HepG2 (cell line): ENCODE measurements around the gene NR1I2. TPM values are rescaled to one million over a fixed set of nuclear protein-coding genes. Genes with fewer than 3 reads are reported as not detected.

ENCODE experiments used
- ATAC-seq: fragments of 200-7000 bp; cut with Tn5 transposase; 3 replicates; pipeline ENCODE4 v1.9.1; 2020; ENCODE audit warnings: mild to moderate bottlenecking, moderate library complexity
- BruUV-seq: library from RNA; stranded (reverse); fragments of 400-500 nt; replicated peaks from 2 replicates; lab custom pipeline; 2021; lab: Mats Ljungman, UMichigan
- CTCF ChIA-PET: fragments of 300-600 bp; formaldehyde crosslinking; extraction: SDS; loops from one replicate; lab custom pipeline; 2021; ENCODE audit warnings: low total read pairs, inconsistent platforms, low intra/inter-chr PET ratio; lab: Yijun Ruan, JAX
- POLR2A ChIA-PET: fragments of 350-600 bp; sonication (Branson Sonifier 250); formaldehyde crosslinking; loops from one replicate; lab custom pipeline; 2020; ENCODE audit warnings: antibody characterized with exemption, inconsistent platforms; lab: Yijun Ruan, JAX
- DNase-seq: peaks from one replicate; pipeline ENCODE4 v3.0.0-alpha.2; 2015; ENCODE audit warnings: low spot score
- FAIRE-seq: peaks from 3 replicates; lab custom pipeline; 2011; peaks lifted over from hg19 to GRCh38; lab: Jason Lieb, UNC
- H2AFZ ChIP-seq: one replicate; pipeline ENCODE4 v1.6.1; 2011; ENCODE audit warnings: low read length, inconsistent platforms
- H3K27ac ChIP-seq: fragments of 300-600 bp; 3 replicates; pipeline ENCODE4 v1.8.0; 2011; ENCODE audit warnings: mixed run types, mild to moderate bottlenecking, mixed read lengths, low read length, inconsistent platforms; ENCODE audit not compliant: insufficient read depth; ENCODE audit errors: extremely low read length
- H3K27me3 ChIP-seq, 2 experiments: fragments of 200-600 bp in 1 of 2; 2 replicates in 1 of 2; 3 replicates in 1 of 2; pipeline versions ENCODE4 v1.6.0 to v1.8.0; 2011; ENCODE audit warnings: low read length in 2 of 2, mild to moderate bottlenecking in 2 of 2, moderate library complexity in 2 of 2, inconsistent platforms in 1 of 2; ENCODE audit not compliant: insufficient read depth in 2 of 2, control insufficient read depth in 1 of 2
- H3K36me3 ChIP-seq, 2 experiments: fragments of 200-600 bp in 1 of 2; replicated peaks in 1 of 2; 2 replicates in 1 of 2; 3 replicates in 1 of 2; pipeline versions ENCODE4 v1.5.1 to v1.8.0; 2011; ENCODE audit warnings: low read length in 2 of 2, inconsistent platforms in 1 of 2; ENCODE audit not compliant: insufficient read depth in 2 of 2, control insufficient read depth in 1 of 2
- H3K4me1 ChIP-seq: 2 replicates; pipeline ENCODE4 v1.5.1; 2012; ENCODE audit warnings: low read length, inconsistent platforms; ENCODE audit not compliant: insufficient read depth
- H3K4me2 ChIP-seq: 2 replicates; pipeline ENCODE4 v1.6.0; 2011; ENCODE audit warnings: low read depth, low read length, inconsistent platforms
- H3K4me3 ChIP-seq, 3 experiments: fragments of 200-600 bp in 1 of 3; sonication (generic), shearing (Covaris generic) in 1 of 3; replicated peaks in 1 of 3; 2 replicates each; pipeline ENCODE4 v1.5.1; 2011 to 2016; ENCODE audit warnings: low read length in 3 of 3, inconsistent platforms in 2 of 3, low read depth in 2 of 3, mild to moderate bottlenecking in 2 of 3, control low read depth in 1 of 3, mixed read lengths in 1 of 3; ENCODE audit not compliant: insufficient read depth in 1 of 3
- H3K79me2 ChIP-seq: one replicate; pipeline ENCODE4 v1.6.1; 2011; ENCODE audit warnings: low read length, inconsistent platforms; ENCODE audit not compliant: insufficient read depth
- H3K9ac ChIP-seq: 2 replicates; pipeline ENCODE4 v1.6.0; 2011; ENCODE audit warnings: mild to moderate bottlenecking, low read depth, low read length, inconsistent platforms; ENCODE audit not compliant: insufficient read depth
- H3K9me3 ChIP-seq: 2 replicates; pipeline ENCODE4 v1.5.1; 2012; ENCODE audit warnings: mild to moderate bottlenecking, low read length
- H4K20me1 ChIP-seq: 2 replicates; pipeline ENCODE4 v1.6.0; 2011; ENCODE audit warnings: inconsistent platforms, mild to moderate bottlenecking, low read length, moderate library complexity; ENCODE audit not compliant: insufficient read depth
- CREM ChIP-seq, 2 experiments: sonication (generic) in 1 of 2; formaldehyde crosslinking in 1 of 2; IDR thresholded peaks; 2 replicates each; pipeline versions ENCODE4 v1.4.0 to v1.6.1; 2016 to 2020; ENCODE audit warnings: antibody characterized with exemption in 1 of 2, mild to moderate bottlenecking in 1 of 2, missing genetic modification reagents in 1 of 2
- GRHL1 ChIP-seq: sonication (generic); formaldehyde crosslinking; conservative IDR thresholded peaks from 2 replicates; pipeline ENCODE4 v1.8.0; 2022; ENCODE audit warnings: missing genetic modification reagents
- HIC2 ChIP-seq: sonication (generic); formaldehyde crosslinking; IDR thresholded peaks from 2 replicates; pipeline ENCODE4 v1.9.0; 2022; ENCODE audit warnings: low read depth, missing genetic modification reagents
- HIVEP1 ChIP-seq: sonication (generic); formaldehyde crosslinking; IDR thresholded peaks from 2 replicates; pipeline ENCODE4 v1.4.0; 2020; ENCODE audit warnings: mild to moderate bottlenecking, missing genetic modification reagents
- NFE2 ChIP-seq: sonication (generic); formaldehyde crosslinking; IDR thresholded peaks from 2 replicates; pipeline ENCODE4 v1.4.0; 2020; ENCODE audit warnings: missing genetic modification reagents
- NR2F1 ChIP-seq, 2 experiments: fragments of 450-650 bp in 1 of 2; formaldehyde crosslinking in 1 of 2; IDR thresholded peaks; 2 replicates each; pipeline versions ENCODE4 v1.5.0 to v1.6.1; 2016 to 2020; ENCODE audit warnings: mild to moderate bottlenecking in 1 of 2, missing compliant biosample characterization in 1 of 2, missing genetic modification reagents in 1 of 2, moderate library complexity in 1 of 2
- ZFY ChIP-seq: sonication (generic); formaldehyde crosslinking; IDR thresholded peaks from 2 replicates; pipeline ENCODE4 v1.4.0; 2020; ENCODE audit warnings: missing genetic modification reagents
- ZNF251 ChIP-seq: sonication (generic); formaldehyde crosslinking; IDR thresholded peaks from 2 replicates; pipeline ENCODE4 v1.9.0; 2021; ENCODE audit warnings: mild to moderate bottlenecking, missing genetic modification reagents
- ZNF660 ChIP-seq: sonication (generic); formaldehyde crosslinking; IDR thresholded peaks from 2 replicates; pipeline ENCODE4 v1.5.1; 2020; ENCODE audit warnings: mild to moderate bottlenecking, low read depth, missing genetic modification reagents, borderline replicate concordance
- ZNF737 ChIP-seq: sonication (generic); formaldehyde crosslinking; IDR thresholded peaks from 2 replicates; pipeline ENCODE4 v1.5.0; 2020; ENCODE audit warnings: missing genetic modification reagents, mild to moderate bottlenecking, borderline replicate concordance
- ZNF839 ChIP-seq: sonication (generic); formaldehyde crosslinking; IDR thresholded peaks from 2 replicates; pipeline ENCODE4 v1.4.0; 2020; ENCODE audit warnings: missing genetic modification reagents, mild to moderate bottlenecking, borderline replicate concordance
- WGBS: methylation state at CpG from one replicate; pipeline ENCODE4 v1.1.6; 2017; ENCODE audit warnings: low lambda C conversion rate; 5-methylcytosine and 5-hydroxymethylcytosine counted together
- in situ Hi-C: cut with HindIII; loops from 2 replicates; pipeline ENCODE4 v1.10.0; 2017; ENCODE audit warnings: low pct_unique_long_range_greater_than_20kb; ENCODE audit not compliant: extremely low pct_ligation_motif_present
- intact Hi-C: fragments of 100-400 bp; cut with micrococcal nuclease; formaldehyde crosslinking; loops from one replicate; pipeline ENCODE4 v1.10.0; 2022; ENCODE audit not compliant: unreplicated experiment
- polyA plus RNA-seq, 8 experiments: library from polyadenylated mRNA; depleted of rRNA in 3 of 8; stranded (reverse) in 7 of 8; unstranded in 1 of 8; fragments of >200 nt; fragmentation: Illumina TruSeq in 4 of 8; extraction: Trizol in 4 of 8; gene quantifications; 2 replicates each; pipeline versions ENCODE4 v1.2.1 to v1.2.3, GENCODE V29; 2011 to 2016; ENCODE audit warnings: low read depth in 4 of 8, missing spikeins in 1 of 8, mixed read lengths in 1 of 8; ENCODE audit not compliant: insufficient read depth in 1 of 8
- total RNA-seq, 5 experiments: library from RNA; depleted of rRNA; stranded (reverse); fragments of >200 nt; fragmentation: Illumina TruSeq; extraction: Trizol; gene quantifications; 2 replicates each; pipeline ENCODE4 v1.2.3, GENCODE V29; 2016; ENCODE audit warnings: low read depth in 1 of 5
- TF ChIP-seq, protein P1 (sequence below): sonication (generic); formaldehyde crosslinking; IDR thresholded peaks from 2 replicates; pipeline ENCODE4 v1.5.1; 2020; ENCODE audit warnings: missing genetic modification reagents, mild to moderate bottlenecking, borderline replicate concordance

Gene NR1I2
- total and polyA plus RNA-seq, 2 of the 13 experiments (the other 11 are each of a cell fraction or from before 2014, with no cell fraction given): 8.8 to 13.4 TPM

- no peaks in the 10 kb centered on the region for H3K79me2 ChIP-seq
- ATAC-seq: no peak
- ChIA-PET CTCF (no interaction called here), POLR2A (no interaction called here)
- H3K27ac ChIP-seq: no peak overlapping the region
- no peaks in the 10 kb centered on the region for H4K20me1 ChIP-seq
- no TSS peak for BruUV-seq
- H2AFZ ChIP-seq: no peak overlapping the region
- H3K36me3 ChIP-seq: no peaks in the 10 kb centered on the region
- no peak for DNase-seq
- intact Hi-C loops (no loop called here), in situ Hi-C loops (no loop called here)
- 77% methylated on average over 10 of the region's 10 CpGs for WGBS
- H3K27me3 ChIP-seq: no peaks in the 10 kb centered on the region
- no peak overlapping the region for H3K4me3 ChIP-seq
- no peak for FAIRE-seq
- TF ChIP-seq CREM (IDR thresholded peaks at IDR 0.05) (no peak), CREM (CRISPR knock-in tag; IDR thresholded peaks at IDR 0.05) (no peak), ZFY (CRISPR knock-in tag) (no peak), ZNF660 (CRISPR knock-in tag) (no peak)
- TF ChIP-seq, protein P1, sequence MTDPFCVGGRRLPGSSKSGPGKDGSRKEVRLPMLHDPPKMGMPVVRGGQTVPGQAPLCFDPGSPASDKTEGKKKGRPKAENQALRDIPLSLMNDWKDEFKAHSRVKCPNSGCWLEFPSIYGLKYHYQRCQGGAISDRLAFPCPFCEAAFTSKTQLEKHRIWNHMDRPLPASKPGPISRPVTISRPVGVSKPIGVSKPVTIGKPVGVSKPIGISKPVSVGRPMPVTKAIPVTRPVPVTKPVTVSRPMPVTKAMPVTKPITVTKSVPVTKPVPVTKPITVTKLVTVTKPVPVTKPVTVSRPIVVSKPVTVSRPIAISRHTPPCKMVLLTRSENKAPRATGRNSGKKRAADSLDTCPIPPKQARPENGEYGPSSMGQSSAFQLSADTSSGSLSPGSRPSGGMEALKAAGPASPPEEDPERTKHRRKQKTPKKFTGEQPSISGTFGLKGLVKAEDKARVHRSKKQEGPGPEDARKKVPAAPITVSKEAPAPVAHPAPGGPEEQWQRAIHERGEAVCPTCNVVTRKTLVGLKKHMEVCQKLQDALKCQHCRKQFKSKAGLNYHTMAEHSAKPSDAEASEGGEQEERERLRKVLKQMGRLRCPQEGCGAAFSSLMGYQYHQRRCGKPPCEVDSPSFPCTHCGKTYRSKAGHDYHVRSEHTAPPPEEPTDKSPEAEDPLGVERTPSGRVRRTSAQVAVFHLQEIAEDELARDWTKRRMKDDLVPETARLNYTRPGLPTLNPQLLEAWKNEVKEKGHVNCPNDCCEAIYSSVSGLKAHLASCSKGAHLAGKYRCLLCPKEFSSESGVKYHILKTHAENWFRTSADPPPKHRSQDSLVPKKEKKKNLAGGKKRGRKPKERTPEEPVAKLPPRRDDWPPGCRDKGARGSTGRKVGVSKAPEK (CRISPR knock-in tag): no peak
- H3K4me1 ChIP-seq: no peaks in the 10 kb centered on the region
- H3K4me2 ChIP-seq: no peak overlapping the region
- H3K9ac ChIP-seq: no peak overlapping the region
- H3K9me3 ChIP-seq: no peaks in the 10 kb centered on the region
Measured at GRCh38 chr3:119743921-119744320, 38.0 kb upstream of the NR1I2 start.

DNA sequence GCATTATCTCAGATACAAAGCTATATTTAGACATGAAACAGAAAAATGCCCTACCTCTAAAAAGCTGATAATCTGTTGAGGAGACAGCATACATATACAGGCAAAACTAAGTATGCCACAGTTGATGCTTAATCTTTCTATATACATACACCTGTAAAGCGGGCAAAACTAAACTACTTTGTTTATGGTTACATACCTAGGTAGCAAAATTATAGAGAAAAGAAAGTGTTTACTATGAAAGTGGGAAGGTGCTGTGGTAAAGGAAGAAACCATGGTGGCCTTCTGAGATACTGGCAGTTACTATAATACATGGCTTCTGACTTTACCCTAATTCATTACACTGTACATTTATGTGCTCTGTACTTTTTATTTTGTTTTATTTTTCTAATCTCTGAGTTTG is 36.0 kb upstream of the NR1I2 start:
- no peaks in the 10 kb centered on the region for H4K20me1 ChIP-seq
- no peaks in the 10 kb centered on the region for H3K79me2 ChIP-seq
- H2AFZ ChIP-seq: no peak overlapping the region
- no peak overlapping the region for H3K9ac ChIP-seq
- H3K4me2 ChIP-seq: no peak overlapping the region
- H3K36me3 ChIP-seq: no peaks in the 10 kb centered on the region
- H3K27me3 ChIP-seq: no peaks in the 10 kb centered on the region; a peak in 1 of 5 replicates
- CTCF ChIA-PET: no interaction called here
- H3K4me1 ChIP-seq: no peaks in the 10 kb centered on the region
- in situ Hi-C loops (no loop called here), intact Hi-C loops (no loop called here)
- H3K4me3 ChIP-seq: no peak overlapping the region
- POLR2A ChIA-PET: no interaction called here
- ATAC-seq: no peak
- BruUV-seq: no TSS peak
- WGBS: 31% methylated on average over 1 of the region's 1 CpG
- no peak for FAIRE-seq
- H3K27ac ChIP-seq: no peak overlapping the region
- H3K9me3 ChIP-seq: no peaks in the 10 kb centered on the region
- DNase-seq: no peak
- no peak for TF ChIP-seq ZNF737 (CRISPR knock-in tag)
- TF ChIP-seq NR2F1 (CRISPR knock-in tag; IDR thresholded peaks at IDR 0.05): no peak
- no peak for TF ChIP-seq HIVEP1
- TF ChIP-seq ZNF251 (CRISPR knock-in tag): no peak
- no peak for TF ChIP-seq HIC2 (CRISPR knock-in tag)
- TF ChIP-seq ZNF839 (CRISPR knock-in tag): no peak
- no peak for TF ChIP-seq GRHL1 (CRISPR knock-in tag)
- no peak for TF ChIP-seq NFE2 (CRISPR knock-in tag)
